Activated CD4-positive, alpha-beta T cell treated with anti-CD3 and anti-CD28 coated beads for 4 hours (primary cell): Measurements from ENCODE around the gene SGMS1.
"Not testable (repeated sequence)": the region's sequence is repeated elsewhere in the genome, so short reads cannot be mapped to it uniquely, and the experiment has no call there.

Experiments
- DNase-seq, 2 donors: peaks; one replicate each; pipeline ENCODE4 v3.0.0-alpha.2; 2020

The SGMS1 gene

DNA sequence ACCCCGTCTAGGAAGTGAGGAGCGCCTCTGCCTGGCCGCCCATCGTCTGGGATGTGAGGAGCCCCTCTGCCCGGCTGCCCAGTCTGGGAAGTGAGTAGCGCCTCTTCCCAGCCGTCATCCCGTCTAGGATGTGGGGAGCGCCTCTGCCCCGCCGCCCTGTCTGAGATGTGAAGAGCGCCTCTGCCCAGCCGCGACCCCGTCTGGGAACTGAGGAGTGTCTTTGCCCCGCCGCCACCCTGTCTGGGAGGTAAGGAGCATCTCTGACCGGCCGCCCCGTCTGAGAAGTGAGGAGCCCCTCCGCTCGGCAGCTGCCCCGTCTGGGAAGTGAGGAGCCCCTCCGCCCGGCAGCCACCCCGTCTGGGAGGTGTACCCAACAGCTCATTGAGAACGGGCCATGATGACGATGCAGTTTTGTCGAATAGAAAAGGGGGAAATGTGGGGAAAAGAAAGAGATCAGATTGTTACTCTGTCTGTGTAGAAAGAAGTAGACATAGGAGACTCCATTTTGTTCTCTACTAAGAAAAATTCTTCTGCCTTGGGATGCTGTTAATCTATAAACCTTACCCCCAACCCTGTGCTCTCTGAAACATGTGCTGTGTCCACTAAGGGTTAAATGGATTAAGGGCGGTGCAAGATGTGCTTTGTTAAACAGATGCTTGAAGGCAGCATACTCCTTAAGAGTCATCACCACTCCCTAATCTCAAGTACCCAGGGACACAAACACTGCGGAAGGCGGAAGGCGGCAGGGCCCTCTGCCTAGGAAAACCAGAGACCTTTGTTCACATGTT lies 267.9 kb downstream of the SGMS1 start:
- not testable (repeated sequence) for DNase-seq

- DNase-seq = no peak
Measured at GRCh38 chr10:50351483-50352146, 272.1 kb downstream of the SGMS1 start.

DNA sequence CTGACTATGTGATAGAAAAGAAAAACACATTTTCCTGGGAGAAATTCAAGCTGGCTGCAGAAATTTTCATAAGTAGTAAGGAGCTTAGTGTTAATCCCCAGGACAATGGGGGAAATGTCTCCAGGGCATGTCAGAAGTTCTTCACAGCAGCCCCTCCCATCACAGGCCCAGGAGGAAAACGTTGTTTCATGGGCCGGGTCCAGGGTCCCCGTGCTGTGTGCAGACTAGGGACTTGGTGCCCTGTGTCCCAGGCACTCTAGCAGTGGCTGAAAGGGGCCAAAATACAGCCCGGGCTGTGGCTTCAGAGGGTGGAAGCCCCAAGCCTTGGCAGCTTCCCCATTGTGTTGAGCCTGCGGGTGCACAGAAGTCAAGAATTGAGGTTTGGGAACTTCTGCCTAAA lies 273.4 kb downstream of the SGMS1 start:
- DNase-seq = no peak

GRCh38 chr10:50349554-50349953 lies 274.2 kb downstream of the SGMS1 start:
- no peak for DNase-seq

- DNase-seq = no peak
Measured at GRCh38 chr10:50347394-50347802, 276.4 kb downstream of the SGMS1 start.

DNA sequence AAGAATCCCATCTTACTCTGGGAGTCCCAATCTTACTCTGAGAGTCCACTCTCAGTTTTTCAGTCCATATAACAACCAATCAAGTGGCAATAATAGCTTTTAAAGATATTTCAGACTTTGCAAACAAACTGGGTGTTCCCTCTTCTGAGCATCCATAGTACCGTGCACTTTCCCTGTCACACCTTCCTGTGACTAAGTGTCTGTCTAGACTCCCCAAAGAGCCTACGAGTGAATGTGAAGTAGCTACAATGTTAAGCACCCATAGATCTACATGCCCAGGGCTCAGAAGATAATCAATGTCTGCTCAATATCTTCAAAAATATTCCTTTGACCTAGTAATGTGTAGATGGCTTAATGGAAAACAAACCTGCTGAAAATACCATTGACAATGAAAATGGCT lies 276.8 kb downstream of the SGMS1 start:
- DNase-seq = no peak

GRCh38 chr10:50345545-50345944 lies 278.2 kb downstream of the SGMS1 start:
- no peak for DNase-seq

DNA sequence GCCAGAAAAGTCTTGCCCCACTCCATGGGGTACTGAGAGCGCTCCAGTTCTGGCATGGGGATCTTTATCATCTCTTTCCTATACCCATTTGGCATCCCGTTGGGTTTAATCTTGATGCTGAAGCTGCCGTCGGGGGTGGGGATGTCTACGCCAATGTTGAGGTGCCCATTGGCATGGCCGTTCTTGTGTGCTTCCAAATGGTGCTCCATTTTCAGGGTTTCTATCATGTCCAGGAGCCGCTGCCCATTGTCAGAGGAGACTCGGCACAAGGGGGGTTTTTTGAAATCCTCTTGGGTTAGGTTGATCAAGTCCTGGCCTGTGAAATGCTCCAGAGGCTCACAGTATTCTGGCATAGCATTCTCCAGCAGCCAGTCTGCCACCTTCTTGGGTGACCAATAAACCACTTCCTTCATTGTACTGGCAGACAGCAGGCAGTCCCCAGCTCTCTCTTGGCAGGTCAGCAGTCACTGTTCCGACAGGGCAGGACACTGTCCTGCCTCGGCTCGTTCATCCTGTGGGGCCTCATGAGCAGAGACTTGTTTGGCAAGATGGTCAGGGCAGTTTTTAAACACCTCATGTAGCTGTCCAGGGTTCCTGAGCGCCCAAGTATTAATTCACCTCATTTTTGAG lies 279.9 kb downstream of the SGMS1 start:
- no peak for DNase-seq

DNA sequence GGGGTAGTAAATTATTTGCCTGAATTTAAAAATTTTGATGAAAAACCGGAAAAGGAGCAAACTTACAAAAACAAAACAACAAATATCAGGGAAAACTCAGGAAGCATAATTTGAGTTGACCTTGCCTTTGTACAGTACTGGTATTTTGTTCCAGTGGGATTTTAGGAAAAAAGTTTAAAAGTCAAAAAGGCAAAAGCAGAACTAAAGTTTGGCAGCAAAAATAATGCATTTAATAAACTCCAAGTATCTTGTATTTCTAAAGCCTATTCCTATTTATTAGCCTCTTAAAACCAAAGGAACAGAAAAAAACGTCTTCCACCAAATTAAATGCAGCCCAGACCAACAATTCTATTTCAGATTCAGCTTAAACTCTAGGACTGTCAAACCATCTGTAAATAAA lies 281.8 kb downstream of the SGMS1 start:
- no peak for DNase-seq

GRCh38 chr10:50336140-50336539 lies 287.6 kb downstream of the SGMS1 start:
- DNase-seq = no peak

- DNase-seq = no peak
Measured at GRCh38 chr10:50335397-50335796, 288.4 kb downstream of the SGMS1 start.

- no peak for DNase-seq
Measured at GRCh38 chr10:50334273-50334672, 289.5 kb downstream of the SGMS1 start.

- DNase-seq = no peak
Measured at GRCh38 chr10:50333872-50334271, 289.9 kb downstream of the SGMS1 start.

GRCh38 chr10:50332108-50332842 lies 291.5 kb downstream of the SGMS1 start:
- no peak for DNase-seq

GRCh38 chr10:50331486-50331885 lies 292.3 kb downstream of the SGMS1 start:
- no peak for DNase-seq

GRCh38 chr10:50326757-50327701 lies 296.7 kb downstream of the SGMS1 start:
- DNase-seq = no peak

GRCh38 chr10:50326172-50326555 lies 297.6 kb downstream of the SGMS1 start:
- DNase-seq = no peak

- DNase-seq = no peak
Measured at GRCh38 chr10:50325449-50326171, 298.1 kb downstream of the SGMS1 start.

DNA sequence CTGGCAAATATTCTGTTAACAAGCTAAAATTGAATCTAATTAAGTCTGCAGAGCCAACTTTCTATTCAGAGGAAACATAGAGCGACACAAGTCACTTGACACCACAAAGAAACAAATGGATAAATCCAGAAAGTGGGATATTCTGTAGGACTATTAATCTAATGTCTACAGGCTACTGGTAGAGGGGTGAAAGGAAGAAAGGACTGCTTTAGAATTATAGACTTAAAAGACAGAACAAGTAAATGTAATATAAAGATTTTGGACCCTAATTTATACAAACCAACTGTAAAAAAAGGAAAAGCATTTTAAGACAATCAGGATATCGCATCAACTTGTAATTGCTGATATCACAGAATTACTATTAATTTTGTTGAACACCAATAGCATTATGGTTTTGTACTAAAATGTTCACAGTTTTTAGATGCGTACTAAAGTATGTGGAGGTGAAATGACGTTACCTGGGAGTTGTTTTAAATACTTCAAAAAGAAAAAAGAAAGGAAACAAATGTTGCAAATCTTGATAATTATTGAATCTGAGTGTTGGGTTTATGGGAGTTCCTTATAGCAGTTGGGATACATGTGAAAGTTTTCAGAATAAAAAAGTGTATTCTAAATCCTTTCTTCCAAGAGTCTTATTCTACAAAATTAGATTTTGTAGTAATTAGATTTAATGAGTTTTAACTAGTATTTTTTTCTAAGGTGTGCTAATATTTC lies 298.9 kb downstream of the SGMS1 start:
- no peak for DNase-seq

DNA sequence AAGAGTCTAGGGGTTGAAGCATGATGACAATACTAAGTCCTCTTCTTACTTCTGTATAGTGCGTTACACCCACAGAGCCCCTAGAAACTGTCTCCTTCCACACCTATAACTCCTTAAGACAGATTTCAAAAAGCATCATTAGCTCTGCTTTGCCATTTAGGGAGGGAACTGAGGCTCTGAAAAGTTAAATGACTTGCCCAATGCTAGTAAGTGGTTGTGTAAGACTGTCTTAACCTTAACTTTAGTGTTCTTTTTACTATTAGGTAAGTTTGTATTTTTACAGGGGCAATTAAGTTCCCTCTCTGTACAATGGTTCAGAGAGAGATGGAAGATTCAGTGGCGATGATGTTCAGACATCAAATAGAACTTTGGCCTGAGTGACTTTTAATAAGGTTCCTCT lies 299.7 kb downstream of the SGMS1 start:
- no peak for DNase-seq

DNA sequence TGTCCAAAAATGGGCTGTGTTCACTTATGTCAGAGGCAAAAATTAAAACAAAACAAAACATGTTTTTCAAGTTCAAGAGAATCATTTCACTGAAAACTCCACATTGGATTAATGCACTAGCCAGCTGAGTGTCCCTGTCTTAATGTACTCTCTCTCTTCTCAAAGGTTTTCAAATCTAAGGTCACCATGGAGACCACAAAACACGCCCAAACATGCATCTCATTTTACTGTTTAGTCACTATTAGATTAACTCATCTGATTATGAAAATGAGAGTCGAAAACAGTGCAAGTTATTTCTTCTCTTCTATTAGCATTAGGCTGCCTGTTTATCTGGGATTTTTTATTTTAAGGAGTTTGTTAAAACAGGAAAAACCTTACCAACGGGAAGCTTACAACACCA lies 301.7 kb downstream of the SGMS1 start:
- DNase-seq = no peak
